K562 (cell line): ENCODE measurements around the gene CD248. TPM values are rescaled to one million over a fixed set of nuclear protein-coding genes. Genes with fewer than 3 reads are reported as not detected.

Experiments used
- BRF2 ChIP-seq: IDR thresholded peaks from 3 replicates; pipeline ENCODE4 v1.6.1; 2011; ENCODE audit warnings: borderline replicate concordance, mild to moderate bottlenecking; ENCODE audit not compliant: insufficient read length, insufficient read depth
- CEBPZ ChIP-seq: fragments of 150-350 bp; IDR thresholded peaks from 2 replicates; pipeline ENCODE4 v1.6.1; 2014; ENCODE audit warnings: low read depth, mild to moderate bottlenecking, low read length, borderline replicate concordance
- E2F3 ChIP-seq: fragments of 250-450 bp; sonication (Bioruptor Pico); IDR thresholded peaks from 2 replicates; pipeline ENCODE4 v1.4.0; 2020; ENCODE audit warnings: mild to moderate bottlenecking
- FOXJ2 ChIP-seq: fragments of 200-800 bp; sonication (Bioruptor generic); IDR thresholded peaks from 2 replicates; pipeline ENCODE4 v1.6.1; 2016; ENCODE audit warnings: missing genetic modification characterization, missing compliant biosample characterization
- GTF2A2 ChIP-seq: IDR thresholded peaks from 2 replicates; pipeline ENCODE4 v1.6.1; 2016; ENCODE audit warnings: mild to moderate bottlenecking, missing genetic modification characterization, missing compliant biosample characterization
- KAT2B ChIP-seq: IDR thresholded peaks from one replicate; pipeline ENCODE4 v1.6.1; 2012; ENCODE audit warnings: low read depth, mild to moderate bottlenecking, control low read depth, inconsistent platforms, low read length, moderate library complexity
- MITF ChIP-seq: IDR thresholded peaks from 2 replicates; pipeline ENCODE4 v1.6.1; 2014; ENCODE audit warnings: antibody characterized with exemption
- MLLT1 ChIP-seq, 2 experiments: fragments of 450-650 bp; IDR thresholded peaks; 2 replicates each; pipeline ENCODE4 v1.6.1; 2016
- MTA3 ChIP-seq: fragments of 450-650 bp; formaldehyde crosslinking; IDR thresholded peaks from 2 replicates; pipeline ENCODE4 v1.6.1; 2017; ENCODE audit warnings: mild to moderate bottlenecking, borderline replicate concordance
- NFXL1 ChIP-seq: fragments of 450-650 bp; formaldehyde crosslinking; IDR thresholded peaks from 2 replicates; pipeline ENCODE4 v1.4.0; 2021; ENCODE audit warnings: mild to moderate bottlenecking
- SRSF9 ChIP-seq: fragments of 200-400 bp; formaldehyde crosslinking; IDR thresholded peaks from 2 replicates; pipeline ENCODE4 v1.6.1; 2017; ENCODE audit warnings: low read depth, low read length, borderline replicate concordance
- THRA ChIP-seq: fragments of 450-650 bp; IDR thresholded peaks from 2 replicates; pipeline ENCODE4 v1.6.1; 2017; ENCODE audit warnings: mild to moderate bottlenecking, moderate library complexity
- ZBTB9 ChIP-seq: fragments of 450-650 bp; formaldehyde crosslinking; IDR thresholded peaks from 2 replicates; pipeline ENCODE4 v1.4.0; 2020; ENCODE audit warnings: mild to moderate bottlenecking, moderate library complexity
- ZKSCAN3 ChIP-seq: fragments of 250-450 bp; sonication (Bioruptor Pico); IDR thresholded peaks from 2 replicates; pipeline ENCODE4 v1.4.0; 2020
- ZNF184 ChIP-seq: sonication (generic); formaldehyde crosslinking; IDR thresholded peaks from 2 replicates; pipeline ENCODE4 v1.5.0; 2020; ENCODE audit warnings: missing genetic modification reagents
- ZNF324 ChIP-seq: fragments of 250-450 bp; sonication (Bioruptor Pico); IDR thresholded peaks from 2 replicates; pipeline ENCODE4 v1.4.0; 2020; ENCODE audit warnings: mild to moderate bottlenecking
- polyA plus RNA-seq, 8 experiments: library from polyadenylated mRNA; depleted of rRNA in 4 of 8; stranded (reverse) in 5 of 8; unstranded in 3 of 8; fragments of >200 nt; fragmentation: Nextera tagmentation in 2 of 8; fragmentation: Illumina TruSeq in 1 of 8; extraction: Ambion mirVana in 2 of 8; extraction: Trizol in 1 of 8; gene quantifications; 2 replicates each; pipeline versions ENCODE4 v1.2.1 to v1.2.3, GENCODE V29; 2011 to 2014; ENCODE audit warnings: inconsistent platforms in 1 of 8, missing spikeins in 1 of 8
- total RNA-seq, 7 experiments: library from RNA; depleted of rRNA in 6 of 7; stranded (reverse); fragments of >200 nt in 6 of 7; fragmentation: Illumina TruSeq in 2 of 7; extraction: Trizol in 2 of 7; gene quantifications; 2 replicates each; pipeline versions ENCODE4 v1.2.1 to v1.2.3, GENCODE V29; 2011 to 2021; ENCODE audit warnings: low replicate concordance in 1 of 7

CD248 gene
- total and polyA plus RNA-seq, 9 of the 15 experiments (the other 6 are each of a cell fraction or from before 2014, with no cell fraction given), result 0.09 TPM; not detected in 8

- TF ChIP-seq CEBPZ (no peak), MLLT1 (IDR thresholded peaks at IDR 0.05) (0 out of 4 replicates have a peak, but pooled peaks of 1 of the 2 experiments have one; percentile 7), KAT2B (no peak), GTF2A2 (no peak), ZNF324 (CRISPR knock-in tag) (no peak), E2F3 (CRISPR knock-in tag) (no peak), ZKSCAN3 (CRISPR knock-in tag) (no peak), BRF2 (no peak), MITF (no peak), FOXJ2 (no peak), THRA (no peak), SRSF9 (no peak), MTA3 (peak; percentile 62; the same call in 1 of the 2 replicates), ZNF184 (no peak), NFXL1 (CRISPR knock-in tag) (no peak), ZBTB9 (CRISPR knock-in tag) (no peak)
These were observed 49.2 kb downstream of the CD248 start (continued) for GRCh38 chr11:66267379-66268243.
